ENCODE measurements around the gene ANXA11.

The ANXA11 gene

GRCh38 chr10:80186364-80187012, 18.8 kb downstream of the ANXA11 start:
- H3K4me3 ChIP-seq (ENCODE audit: low read depth, low read length): no peak overlapping the region
- no peak for TF ChIP-seq CTCF (IDR thresholded peaks at IDR 0.05; ENCODE audit: insufficient read depth, low read depth, low read length, missing control alignments)
- no peak for DNase-seq (ENCODE audit: low read depth)

- H3K4me3 ChIP-seq (ENCODE audit: low read depth, low read length): no peak overlapping the region
- no peak for DNase-seq (ENCODE audit: low read depth)
- TF ChIP-seq CTCF (IDR thresholded peaks at IDR 0.05; ENCODE audit: insufficient read depth, low read depth, low read length, missing control alignments): no peak
Observed at GRCh38 chr10:80185578-80186299, 19.6 kb downstream of the ANXA11 start.

- TF ChIP-seq CTCF (IDR thresholded peaks at IDR 0.05; ENCODE audit: insufficient read depth, low read depth, low read length, missing control alignments): no peak
- no peak for DNase-seq (ENCODE audit: low read depth)
- no peak overlapping the region for H3K4me3 ChIP-seq (ENCODE audit: low read depth, low read length)
Observed at GRCh38 chr10:80184291-80184690, 21.0 kb downstream of the ANXA11 start.

- no peak for DNase-seq (ENCODE audit: low read depth)
- TF ChIP-seq CTCF (IDR thresholded peaks at IDR 0.05; ENCODE audit: insufficient read depth, low read depth, low read length, missing control alignments): no peak
- no peak overlapping the region for H3K4me3 ChIP-seq (ENCODE audit: low read depth, low read length)
Observed at GRCh38 chr10:80183436-80183835, 21.9 kb downstream of the ANXA11 start.

GRCh38 chr10:80182986-80183385, 22.4 kb downstream of the ANXA11 start:
- H3K4me3 ChIP-seq (ENCODE audit: low read depth, low read length): no peak overlapping the region
- no peak for TF ChIP-seq CTCF (IDR thresholded peaks at IDR 0.05; ENCODE audit: insufficient read depth, low read depth, low read length, missing control alignments)
- DNase-seq (ENCODE audit: low read depth): no peak

GRCh38 chr10:80177781-80178636, 27.3 kb downstream of the ANXA11 start:
- no peak for DNase-seq (ENCODE audit: low read depth)
- TF ChIP-seq CTCF (IDR thresholded peaks at IDR 0.05; ENCODE audit: insufficient read depth, low read depth, low read length, missing control alignments): no peak
- H3K4me3 ChIP-seq (ENCODE audit: low read depth, low read length): no peak overlapping the region
